ENCODE data around the gene LRRC4C.
"Not testable (repeated sequence)": the region's sequence is repeated elsewhere in the genome, so short reads cannot be mapped to it uniquely, and the experiment has no call there.

LRRC4C gene

DNA sequence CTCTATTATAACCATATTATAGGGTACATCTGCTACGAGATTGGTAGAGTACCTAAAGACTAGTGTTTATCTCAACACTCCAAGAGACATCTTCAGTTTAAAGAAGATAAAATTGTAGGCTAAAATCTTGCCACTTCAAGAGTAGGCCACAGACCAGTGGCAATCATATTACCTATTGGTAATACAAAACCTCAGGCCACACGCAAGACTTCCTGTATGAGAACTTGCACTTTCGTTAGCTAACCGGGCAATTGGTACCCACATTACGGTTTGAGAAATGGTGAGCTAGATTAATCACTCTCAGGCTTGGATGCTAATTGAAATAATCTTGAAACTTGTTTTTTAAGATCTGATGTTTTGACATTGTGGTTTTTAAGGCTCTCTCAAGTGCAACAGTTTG, 772.7 kb downstream of the LRRC4C start:
- DNase-seq (ENCODE audit: low spot score): no peak

DNA sequence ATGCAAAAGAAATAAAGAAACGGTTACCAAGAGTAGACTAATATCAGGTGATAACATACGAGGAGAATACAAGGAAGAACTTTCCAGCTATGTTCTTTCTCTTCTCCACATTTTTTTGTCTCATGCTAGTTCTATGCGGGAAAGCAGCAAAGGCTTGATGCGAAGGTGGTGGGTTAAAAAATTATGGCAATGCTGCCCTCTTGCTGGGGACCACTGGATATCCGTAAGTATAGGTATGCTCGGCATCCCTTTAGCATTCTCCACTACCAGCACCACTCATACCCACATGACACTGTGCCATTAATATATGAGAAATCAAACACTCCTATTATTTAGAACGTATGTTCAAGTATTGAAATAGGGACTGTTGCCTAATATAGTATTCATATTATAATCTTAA, 776.4 kb downstream of the LRRC4C start:
- no peak for DNase-seq (ENCODE audit: low spot score)

DNA sequence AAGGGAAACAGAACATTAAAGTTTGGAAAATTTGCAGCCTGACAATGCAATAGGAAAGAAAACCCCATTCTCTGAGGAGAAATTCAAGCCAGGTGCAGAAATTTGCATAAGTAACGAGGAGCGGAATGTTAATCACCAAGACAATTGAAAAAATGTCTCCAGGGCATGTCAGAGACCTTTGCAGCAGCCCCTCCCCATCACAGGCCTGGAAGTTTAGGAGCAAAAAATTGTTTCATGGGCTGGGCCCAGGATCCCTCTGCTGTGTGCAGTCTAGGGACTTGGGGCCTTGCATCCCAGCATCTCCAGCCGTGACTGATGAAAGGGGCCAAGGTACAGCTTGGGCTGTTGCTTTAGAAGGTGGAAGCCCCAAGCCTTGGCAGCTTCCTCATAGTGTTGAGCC, 780.2 kb downstream of the LRRC4C start:
- no peak for DNase-seq (ENCODE audit: low spot score)

DNA sequence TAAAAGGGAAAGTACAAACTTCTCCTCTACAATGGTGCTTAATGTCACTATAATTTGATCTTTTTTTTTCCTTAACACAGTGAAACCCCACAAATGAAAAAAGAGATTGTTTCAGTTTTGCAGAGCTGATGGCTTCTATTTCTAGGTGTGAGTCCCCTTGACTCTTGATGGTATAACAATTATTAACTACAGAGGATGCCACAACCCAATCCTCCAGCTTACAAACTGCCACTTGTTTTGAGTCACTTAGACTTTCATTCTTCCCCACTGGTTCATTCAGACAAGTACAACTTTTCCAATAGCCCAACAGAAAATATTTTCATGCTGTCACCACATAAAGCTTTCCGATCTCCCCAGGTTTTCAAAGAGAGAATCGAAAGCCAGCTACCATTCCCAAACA, 812.2 kb downstream of the LRRC4C start:
- no peak for DNase-seq (ENCODE audit: low spot score)

DNA sequence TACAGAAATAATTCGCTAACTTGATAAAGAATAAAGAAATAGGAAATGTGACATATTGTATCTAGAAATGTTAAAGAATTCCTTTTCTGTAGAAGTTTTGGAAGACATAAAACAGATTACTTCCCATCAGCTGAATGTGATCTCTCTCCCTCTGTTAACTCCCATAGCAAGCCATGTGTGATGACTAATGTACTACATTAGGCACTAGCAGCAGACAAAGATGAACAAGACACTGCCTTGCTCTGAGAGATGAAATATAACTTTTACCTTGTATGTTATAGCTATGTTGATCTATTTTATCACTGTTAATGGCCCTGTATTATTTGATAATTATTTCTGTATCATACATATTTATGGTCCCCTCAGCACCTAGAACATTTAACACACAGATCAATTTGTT, 817.2 kb downstream of the LRRC4C start:
- DNase-seq (ENCODE audit: low spot score): no peak

DNA sequence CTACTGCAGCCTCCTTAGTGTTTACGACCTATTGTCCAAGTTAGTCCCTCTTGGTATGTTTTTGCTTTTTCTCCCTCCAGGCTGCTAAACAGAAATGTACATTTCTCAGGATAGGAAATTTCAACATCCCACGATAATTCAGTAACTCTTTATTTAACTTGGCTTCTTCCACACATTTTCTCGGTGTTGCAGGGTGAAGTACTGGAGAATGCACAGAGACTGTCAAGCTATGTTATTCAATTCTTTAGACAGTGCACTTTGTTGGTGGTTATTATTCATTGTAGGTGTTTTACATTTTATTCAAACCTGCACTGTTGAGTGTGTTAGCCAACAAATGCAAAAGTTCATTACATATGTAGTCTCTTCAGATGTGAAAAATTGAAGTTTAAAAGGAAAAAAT, 839.8 kb downstream of the LRRC4C start:
- no peak for DNase-seq (ENCODE audit: low spot score)

DNA sequence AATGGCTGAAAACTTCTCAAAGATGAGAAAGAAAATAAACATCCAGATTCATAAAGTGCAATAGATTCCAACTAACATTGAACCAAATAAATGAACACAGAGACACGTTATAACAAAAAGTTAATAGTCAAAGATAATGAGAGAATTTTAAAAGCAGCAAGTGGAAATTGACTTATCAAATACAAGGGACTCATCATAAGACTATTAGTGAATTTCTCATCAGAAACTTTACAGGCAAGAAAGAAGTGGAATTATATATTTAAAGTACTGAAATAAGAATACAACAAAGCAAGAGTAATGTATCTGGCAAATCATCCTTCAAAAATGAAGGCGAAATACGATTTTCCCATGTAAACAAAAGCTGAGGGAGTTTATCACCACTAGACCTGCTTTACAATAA, 852.7 kb downstream of the LRRC4C start:
- no peak for DNase-seq (ENCODE audit: low spot score)

DNA sequence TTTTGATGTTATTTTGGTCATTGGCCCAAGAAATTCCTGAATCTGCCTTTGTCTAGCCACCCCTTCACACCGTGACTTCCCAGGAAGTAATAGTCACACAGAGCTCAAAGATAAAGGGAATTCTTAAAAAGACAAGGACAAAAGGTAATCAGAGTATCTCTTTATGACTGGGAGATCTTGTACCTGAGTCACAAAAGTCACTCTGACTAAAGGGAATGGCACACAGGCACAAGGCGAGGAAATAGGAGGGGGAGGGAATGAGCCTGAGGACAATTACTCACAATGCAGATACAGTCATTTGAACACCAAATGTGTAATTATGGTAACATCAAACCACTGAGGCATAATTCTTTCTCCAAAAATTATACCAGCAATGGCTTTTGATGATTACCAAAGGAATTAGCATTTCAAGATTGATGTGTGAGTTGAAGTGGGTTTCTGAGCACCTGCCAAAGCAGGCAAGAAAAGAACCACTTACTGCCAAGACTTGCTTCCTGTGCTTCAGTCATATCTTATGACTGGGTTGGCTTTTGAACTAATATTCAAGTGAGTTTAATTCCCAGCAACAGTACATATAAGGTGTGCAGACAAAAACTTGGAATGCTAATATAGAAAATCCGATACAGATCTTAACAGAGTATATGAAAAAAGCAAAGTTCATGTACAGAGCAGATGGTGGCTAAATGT, 856.4 kb downstream of the LRRC4C start:
- peak; percentile 15 for DNase-seq (ENCODE audit: low spot score)

DNA sequence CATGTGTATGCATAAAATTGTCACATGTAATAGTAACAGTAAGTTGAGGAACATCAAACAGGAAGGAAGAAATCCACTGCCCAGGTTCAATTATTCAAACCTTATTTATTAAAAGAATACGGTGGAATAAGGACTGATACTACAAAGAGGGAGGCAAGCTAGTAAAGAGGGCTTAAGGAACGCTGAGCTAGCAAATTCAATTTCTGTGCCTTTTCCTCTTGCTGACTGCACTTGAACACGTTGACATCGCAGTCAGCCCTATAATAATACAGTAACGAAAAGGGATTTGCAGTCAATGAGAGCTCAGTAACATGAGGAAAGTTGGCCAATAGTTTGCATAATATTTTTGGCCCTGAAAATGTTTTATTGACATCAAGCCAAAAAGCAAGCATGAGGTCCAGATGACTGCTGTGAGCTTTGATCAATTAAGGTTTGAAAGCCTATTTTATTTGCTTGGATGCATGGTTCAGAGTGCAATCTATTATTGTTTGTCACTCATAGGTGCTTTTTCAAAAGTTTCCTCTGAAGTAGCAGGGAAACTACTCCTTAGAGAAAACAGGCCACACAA, 861.8 kb downstream of the LRRC4C start:
- DNase-seq (ENCODE audit: low spot score): no peak

DNA sequence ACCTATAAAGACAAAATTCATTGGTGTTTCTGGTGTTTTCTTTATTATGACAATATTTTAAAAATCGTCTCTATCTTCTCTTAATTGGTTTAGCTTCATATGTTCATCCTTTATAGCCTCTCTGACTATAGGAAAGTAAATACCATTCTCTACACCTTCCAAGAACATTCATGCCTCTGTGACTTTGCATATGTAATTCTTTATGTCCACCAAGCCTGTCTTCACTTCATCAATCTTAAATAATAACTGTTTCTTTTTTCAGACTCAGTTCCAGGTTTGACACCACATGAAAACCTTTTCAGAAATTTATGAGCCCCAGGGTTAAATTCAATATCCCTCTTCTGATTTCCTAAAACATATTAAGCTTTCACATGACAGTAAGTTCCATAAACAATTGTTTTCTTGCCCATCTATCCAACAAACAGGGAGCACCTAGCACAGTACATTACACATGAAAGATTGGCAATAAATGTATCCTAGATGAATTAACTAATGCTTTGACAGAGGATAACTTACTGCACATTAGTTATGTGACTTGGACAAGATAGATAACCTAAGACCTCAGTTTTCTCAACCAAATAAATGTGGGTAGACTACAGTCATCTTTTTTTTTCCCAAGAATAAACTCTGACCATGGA, 886.1 kb downstream of the LRRC4C start:
- DNase-seq (ENCODE audit: low spot score): no peak

DNA sequence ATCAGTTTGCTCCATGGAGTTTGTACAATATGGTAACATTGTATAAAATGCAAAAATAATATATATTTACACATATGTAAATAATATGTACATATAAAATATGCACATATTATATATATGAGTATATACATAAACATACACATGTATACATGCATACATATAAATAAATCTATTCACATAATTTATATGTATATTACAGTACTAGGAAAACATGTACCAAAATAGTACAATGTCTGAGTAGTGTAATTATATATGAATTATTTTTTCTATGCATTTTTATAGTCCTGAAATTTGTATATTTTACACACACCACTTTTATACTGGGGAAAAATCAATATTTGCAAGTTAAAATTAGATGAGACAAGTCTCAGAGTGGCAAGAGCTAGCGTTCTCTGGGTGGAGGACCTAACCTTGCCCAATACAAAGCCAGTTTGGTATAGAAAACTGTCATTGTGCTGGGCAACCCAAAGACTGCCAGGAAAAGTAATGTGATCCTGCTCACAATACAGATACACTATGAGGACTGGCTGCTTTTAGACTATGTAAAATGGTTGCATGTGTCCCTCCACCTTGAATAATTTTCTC, 889.4 kb downstream of the LRRC4C start:
- no peak for DNase-seq (ENCODE audit: low spot score)

DNA sequence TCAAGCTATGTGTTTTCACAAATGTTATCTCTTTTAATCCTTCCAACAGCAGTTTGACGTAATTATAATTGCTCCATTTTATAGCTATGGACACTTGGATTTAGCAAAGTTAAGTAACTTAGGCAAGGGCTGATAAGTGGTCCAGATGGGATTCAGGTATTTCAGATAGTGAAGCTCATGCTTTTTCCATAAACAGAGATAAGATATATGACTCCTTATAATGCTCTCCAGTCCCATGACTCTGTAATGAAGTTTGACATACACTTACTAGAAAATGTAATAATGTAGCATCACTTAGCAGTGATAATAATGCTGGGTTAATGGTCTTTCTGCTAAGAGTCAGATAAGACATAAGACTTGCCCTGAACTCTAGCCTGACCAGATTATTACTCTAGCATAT, 892.1 kb downstream of the LRRC4C start:
- DNase-seq (ENCODE audit: low spot score): no peak

DNA sequence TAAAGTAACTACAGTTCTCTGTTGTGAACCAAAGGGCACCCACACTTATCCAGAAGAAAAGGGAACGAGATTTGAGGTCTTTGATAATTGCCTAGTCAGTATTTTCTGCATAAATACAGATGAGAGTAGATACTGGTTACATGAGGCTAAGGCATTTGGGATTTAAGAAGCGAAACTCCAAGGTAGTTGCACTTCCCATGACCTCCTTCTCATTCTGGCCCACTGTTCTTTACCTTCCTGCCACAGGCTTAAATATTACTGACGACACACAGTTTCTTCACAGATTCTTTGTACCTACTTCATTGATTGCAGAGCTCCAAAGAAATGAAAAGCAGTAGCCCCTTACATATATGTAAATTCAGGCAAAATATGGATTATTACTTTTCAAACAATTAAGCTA, 915.3 kb downstream of the LRRC4C start:
- DNase-seq (ENCODE audit: low spot score): no peak

DNA sequence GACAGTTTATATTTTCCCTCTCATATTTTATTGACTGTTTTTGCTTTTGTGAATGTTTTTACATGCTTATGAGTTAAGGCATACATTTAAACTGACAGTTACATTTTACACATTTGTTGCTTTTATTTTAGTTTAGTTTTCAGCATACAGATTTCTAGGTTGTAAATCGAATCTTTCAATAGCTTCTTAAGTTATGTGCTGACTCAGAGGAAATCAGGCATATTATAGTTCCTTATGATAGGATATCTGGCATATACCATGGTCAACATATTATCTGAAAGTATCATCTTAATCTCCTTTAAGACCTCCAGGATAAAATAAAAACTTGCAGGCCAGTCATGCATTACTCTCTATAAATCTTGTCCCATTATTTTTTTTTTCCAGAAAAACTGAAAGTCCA, 916.6 kb downstream of the LRRC4C start:
- no peak for DNase-seq (ENCODE audit: low spot score)

DNA sequence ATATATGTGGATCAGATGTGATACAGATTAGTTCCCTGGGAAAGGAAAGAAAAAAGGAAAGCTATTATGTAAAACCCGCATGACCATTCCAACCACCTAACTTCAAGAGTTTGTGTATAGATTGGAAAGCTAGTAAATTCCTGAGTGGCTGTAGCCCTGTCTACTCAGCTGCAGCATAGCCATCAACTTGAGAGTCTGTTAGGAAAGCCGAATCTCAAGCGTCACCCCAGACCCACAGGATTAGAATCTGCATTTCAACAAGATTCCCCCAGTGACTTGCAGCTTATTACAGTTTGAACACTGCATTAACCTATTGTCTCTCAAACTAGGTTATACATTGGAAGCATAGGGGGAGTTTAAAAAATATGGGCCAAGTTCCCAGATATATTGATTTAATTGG, 921.7 kb downstream of the LRRC4C start:
- no peak for DNase-seq (ENCODE audit: low spot score)

DNA sequence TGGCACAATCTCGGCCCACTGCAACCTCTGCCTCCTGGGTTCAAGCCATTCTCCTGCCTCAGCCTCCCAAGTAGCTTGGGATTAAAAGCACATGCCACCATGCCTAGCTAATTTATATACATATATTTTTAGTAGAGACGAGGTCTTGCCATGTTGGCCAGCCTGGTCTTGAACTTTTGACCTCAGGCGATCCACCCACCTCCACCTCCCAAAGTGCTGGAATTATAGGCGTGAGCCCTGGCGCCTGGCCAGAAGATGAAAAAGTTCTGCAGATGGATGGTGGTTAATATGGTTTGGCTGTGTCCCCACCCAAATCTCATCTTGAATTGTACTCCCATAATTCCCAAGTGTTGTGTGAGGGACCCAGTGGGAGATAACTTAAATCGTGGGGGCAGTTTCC, 937.4 kb downstream of the LRRC4C start:
- DNase-seq (ENCODE audit: low spot score): not testable (repeated sequence)

DNA sequence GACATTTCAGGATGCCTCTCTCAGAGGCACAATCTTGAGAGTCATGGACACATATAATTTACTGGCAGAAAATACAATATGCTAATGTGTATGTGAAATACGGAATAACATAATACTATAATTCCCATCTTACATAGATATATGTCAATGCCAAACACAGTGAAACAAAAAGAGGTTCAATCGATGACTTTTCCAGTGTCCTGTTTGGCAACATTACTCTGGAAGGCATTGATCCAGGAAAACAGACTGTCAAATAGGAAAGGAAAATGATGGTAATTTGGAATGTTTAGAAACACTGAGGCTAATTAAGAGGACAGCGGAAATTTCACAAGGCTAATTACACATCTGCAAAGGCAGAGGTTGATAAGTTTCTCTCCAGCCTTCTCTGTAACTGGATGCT, 942.3 kb downstream of the LRRC4C start:
- no peak for DNase-seq (ENCODE audit: low spot score)

DNA sequence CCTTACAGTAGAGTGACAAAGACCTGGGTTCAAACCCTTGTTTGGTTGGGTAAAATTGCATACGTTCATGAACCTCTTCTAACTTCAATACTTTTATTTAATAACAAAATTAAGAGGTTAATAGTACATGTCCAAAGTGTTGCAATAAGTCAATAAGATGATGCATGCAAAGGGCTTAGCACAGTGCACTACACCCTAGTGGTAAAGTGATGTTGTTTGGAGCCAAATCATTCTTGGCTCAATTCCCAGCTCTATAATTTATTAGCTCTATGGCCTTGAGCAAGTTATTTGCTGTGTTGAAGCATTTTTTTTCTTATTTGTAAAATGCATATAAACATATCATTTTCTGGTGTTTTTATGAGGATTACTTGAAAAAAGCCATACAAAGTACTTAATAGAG, 945.3 kb downstream of the LRRC4C start:
- no peak for DNase-seq (ENCODE audit: low spot score)

DNA sequence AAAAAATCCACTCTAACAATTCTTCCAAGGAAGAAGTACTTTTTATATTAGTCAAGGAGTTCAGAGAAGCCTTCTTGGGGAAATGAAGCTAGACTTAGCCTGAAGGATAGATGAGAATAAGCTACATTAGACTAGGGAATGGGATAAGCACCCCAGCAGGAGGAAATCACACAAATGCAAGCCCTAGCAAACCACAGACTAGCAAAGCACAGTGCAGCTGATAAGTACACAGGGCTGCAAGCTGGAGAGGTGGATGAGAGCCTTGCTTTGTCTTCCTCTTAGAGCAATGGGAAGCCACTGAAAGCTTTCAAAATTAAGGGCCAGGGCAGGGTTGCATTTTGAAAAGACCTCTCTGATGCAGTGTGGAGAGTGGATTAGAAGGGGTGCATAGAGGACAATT, 946.2 kb downstream of the LRRC4C start:
- DNase-seq (ENCODE audit: low spot score): no peak

DNA sequence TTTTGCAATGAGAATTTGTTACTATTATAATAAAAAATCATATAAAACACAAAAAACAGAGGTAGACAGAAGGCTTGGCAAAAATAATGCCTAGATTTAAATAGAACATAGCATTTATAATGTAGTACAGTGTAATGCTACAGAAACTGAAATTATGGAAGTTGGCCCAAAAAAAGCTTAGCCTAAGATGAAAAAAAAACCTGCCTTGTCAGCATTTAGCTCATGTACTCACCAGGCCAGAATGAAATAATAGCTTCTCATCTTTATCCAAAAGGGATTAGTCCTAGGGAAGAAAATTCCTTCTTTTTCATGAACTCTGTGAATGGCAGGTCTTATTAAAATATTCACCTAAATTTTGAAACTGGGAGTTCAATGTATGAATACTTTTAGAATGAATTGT, 951.1 kb downstream of the LRRC4C start:
- no peak for DNase-seq (ENCODE audit: low spot score)

DNA sequence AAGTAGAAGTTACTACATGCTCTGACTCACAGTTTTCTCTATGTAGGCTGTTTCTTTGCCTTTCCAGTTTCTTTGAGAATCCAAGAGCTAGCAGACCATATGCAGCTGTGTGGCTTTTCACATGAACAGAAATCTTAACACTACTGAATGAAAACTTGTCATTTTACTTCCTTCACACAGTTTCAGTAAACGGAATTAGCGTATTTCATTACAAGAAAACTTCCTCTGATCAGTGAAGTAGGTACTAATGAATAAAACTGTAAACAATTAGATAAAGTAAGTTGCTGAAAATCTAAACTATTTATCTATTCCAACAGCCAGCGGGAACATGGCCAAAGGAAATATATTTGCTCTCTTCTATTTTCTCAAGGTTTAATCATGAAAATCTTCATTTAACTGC, 953.2 kb downstream of the LRRC4C start:
- no peak for DNase-seq (ENCODE audit: low spot score)

DNA sequence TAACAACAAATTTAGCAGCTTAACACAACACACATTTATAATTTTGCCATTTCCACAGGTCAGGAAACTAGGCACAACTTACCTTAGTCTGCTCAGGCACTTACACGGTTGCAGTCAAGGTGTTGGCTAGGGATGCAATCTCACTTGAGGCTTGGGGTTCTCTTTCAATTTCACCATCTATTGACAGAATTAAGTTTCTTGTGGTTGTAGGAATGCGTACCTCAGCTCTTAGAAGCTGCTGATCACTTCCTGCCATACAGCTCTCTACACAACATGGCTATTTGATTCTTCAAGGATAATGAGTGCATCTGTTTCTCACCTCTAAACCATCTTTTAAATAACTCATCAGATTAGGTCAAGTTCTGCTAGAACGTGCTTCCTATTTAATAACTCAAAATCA, 968.1 kb downstream of the LRRC4C start:
- no peak for DNase-seq (ENCODE audit: low spot score)

DNA sequence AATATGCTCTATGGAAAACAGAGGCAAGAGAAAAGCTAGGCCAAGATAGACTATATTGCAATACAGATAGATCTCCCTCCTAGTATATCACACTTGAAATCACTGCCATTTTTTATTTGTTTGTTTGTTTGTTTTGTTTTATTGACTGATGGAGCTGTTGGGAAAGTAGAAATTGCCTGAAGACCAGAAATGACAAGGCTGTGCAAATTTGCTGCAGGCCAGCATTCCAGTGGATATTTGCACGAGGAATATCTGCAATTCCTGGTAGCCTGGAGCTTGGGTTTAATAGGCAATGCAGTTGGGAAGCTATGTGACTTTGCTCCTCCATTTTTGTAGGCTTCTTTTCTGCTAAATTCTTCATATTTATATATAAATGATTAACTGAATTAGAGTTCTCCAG, 991.7 kb downstream of the LRRC4C start:
- no peak for DNase-seq (ENCODE audit: low spot score)

DNA sequence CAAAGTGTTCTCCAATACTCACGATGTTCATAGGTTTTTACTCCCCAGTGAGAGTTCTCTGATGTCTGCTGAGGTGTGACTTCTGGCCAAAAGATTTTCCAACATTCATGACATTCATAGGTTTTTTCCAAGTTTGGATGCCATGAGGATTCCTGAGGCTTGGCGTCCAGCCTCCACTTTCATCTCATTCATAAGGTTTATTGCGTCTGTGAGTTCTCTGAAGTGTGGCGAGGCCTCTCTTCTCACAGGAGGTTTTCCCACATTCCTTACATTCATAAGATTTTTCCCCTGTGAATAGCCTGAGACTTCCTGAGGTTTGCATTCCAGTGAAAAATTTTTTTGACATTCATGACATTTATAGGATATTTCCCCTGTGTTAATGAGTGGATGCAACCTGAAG, 1014.1 kb downstream of the LRRC4C start:
- peak; percentile 24 for DNase-seq (ENCODE audit: low spot score)

Measured in RKO (cell line).